Ishikawa (cell line): Measurements from ENCODE around the gene C18orf63.

ENCODE experiments used
- CEBPB ChIP-seq: IDR thresholded peaks from 2 replicates; pipeline ENCODE4 v1.6.1; 2012
- CREB1 ChIP-seq: IDR thresholded peaks from 2 replicates; pipeline ENCODE4 v1.6.1; 2012; ENCODE audit warnings: low read depth
- EGR1 ChIP-seq: IDR thresholded peaks from 2 replicates; pipeline ENCODE4 v1.6.1; 2012
- EP300 ChIP-seq: IDR thresholded peaks from 2 replicates; pipeline ENCODE4 v1.6.1; 2012; ENCODE audit warnings: borderline replicate concordance
- FOXM1 ChIP-seq: IDR thresholded peaks from 2 replicates; pipeline ENCODE4 v1.6.1; 2012; ENCODE audit warnings: low read depth, borderline replicate concordance
- NFIC ChIP-seq: IDR thresholded peaks from 2 replicates; pipeline ENCODE4 v1.6.1; 2012
- RAD21 ChIP-seq: IDR thresholded peaks from 2 replicates; pipeline ENCODE4 v1.6.1; 2012; ENCODE audit warnings: low read depth
- TAF1 ChIP-seq: IDR thresholded peaks from 2 replicates; pipeline ENCODE4 v1.6.1; 2012; ENCODE audit warnings: low read depth, mild to moderate bottlenecking
- TCF12 ChIP-seq: IDR thresholded peaks from 2 replicates; pipeline ENCODE4 v1.6.1; 2012; ENCODE audit warnings: low read depth
- TEAD4 ChIP-seq: IDR thresholded peaks from 2 replicates; pipeline ENCODE4 v1.6.1; 2012
- USF1 ChIP-seq: IDR thresholded peaks from 2 replicates; pipeline ENCODE4 v1.6.1; 2012
- YY1 ChIP-seq: IDR thresholded peaks from 2 replicates; pipeline ENCODE4 v1.6.1; 2012; ENCODE audit warnings: low read depth
- ZBTB7A ChIP-seq: IDR thresholded peaks from 2 replicates; pipeline ENCODE4 v1.6.1; 2012; ENCODE audit warnings: low read depth
- TF ChIP-seq, protein P1 (sequence below): IDR thresholded peaks from 2 replicates; pipeline ENCODE4 v1.6.1; 2012; ENCODE audit warnings: low read depth, mild to moderate bottlenecking
- TF ChIP-seq, protein P2 (sequence below): IDR thresholded peaks from 2 replicates; pipeline ENCODE4 v1.6.1; 2012

The C18orf63 gene

GRCh38 chr18:74377776-74378175 is 62.1 kb downstream of the C18orf63 start:
- TF ChIP-seq USF1 = no peak
- no peak for TF ChIP-seq CREB1
- no peak for TF ChIP-seq FOXM1
- TF ChIP-seq, protein P1, sequence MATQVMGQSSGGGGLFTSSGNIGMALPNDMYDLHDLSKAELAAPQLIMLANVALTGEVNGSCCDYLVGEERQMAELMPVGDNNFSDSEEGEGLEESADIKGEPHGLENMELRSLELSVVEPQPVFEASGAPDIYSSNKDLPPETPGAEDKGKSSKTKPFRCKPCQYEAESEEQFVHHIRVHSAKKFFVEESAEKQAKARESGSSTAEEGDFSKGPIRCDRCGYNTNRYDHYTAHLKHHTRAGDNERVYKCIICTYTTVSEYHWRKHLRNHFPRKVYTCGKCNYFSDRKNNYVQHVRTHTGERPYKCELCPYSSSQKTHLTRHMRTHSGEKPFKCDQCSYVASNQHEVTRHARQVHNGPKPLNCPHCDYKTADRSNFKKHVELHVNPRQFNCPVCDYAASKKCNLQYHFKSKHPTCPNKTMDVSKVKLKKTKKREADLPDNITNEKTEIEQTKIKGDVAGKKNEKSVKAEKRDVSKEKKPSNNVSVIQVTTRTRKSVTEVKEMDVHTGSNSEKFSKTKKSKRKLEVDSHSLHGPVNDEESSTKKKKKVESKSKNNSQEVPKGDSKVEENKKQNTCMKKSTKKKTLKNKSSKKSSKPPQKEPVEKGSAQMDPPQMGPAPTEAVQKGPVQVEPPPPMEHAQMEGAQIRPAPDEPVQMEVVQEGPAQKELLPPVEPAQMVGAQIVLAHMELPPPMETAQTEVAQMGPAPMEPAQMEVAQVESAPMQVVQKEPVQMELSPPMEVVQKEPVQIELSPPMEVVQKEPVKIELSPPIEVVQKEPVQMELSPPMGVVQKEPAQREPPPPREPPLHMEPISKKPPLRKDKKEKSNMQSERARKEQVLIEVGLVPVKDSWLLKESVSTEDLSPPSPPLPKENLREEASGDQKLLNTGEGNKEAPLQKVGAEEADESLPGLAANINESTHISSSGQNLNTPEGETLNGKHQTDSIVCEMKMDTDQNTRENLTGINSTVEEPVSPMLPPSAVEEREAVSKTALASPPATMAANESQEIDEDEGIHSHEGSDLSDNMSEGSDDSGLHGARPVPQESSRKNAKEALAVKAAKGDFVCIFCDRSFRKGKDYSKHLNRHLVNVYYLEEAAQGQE = no peak
- TF ChIP-seq CEBPB = no peak
- TF ChIP-seq TEAD4 = no peak
- TF ChIP-seq, protein P2, sequence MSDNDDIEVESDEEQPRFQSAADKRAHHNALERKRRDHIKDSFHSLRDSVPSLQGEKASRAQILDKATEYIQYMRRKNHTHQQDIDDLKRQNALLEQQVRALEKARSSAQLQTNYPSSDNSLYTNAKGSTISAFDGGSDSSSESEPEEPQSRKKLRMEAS = no peak

DNA sequence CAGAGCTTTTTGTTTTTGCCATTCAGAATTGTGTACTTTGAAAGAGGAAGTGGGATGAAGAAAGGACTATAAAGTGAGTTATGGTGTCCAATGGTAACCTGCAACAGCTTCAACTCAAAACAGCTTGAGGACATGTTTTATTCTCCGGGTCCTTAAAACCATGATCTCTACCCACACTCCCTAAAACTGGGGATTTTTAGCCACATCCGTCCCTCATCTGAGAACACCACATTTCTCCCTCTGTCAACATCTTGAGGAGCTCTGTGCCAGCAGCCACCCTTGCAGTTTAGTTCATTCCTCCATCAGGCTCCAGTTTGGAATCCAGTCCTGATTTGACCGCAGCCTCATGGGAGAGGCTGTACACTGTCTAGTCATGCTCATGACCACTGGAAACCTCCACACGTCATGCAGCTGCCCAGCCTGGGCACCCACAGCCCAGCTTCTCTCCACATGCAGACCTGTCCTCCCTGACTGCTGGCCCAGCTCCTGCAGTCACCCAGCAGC is 62.6 kb downstream of the C18orf63 start:
- TF ChIP-seq NFIC (no peak), RAD21 (no peak), USF1 (no peak), CREB1 (no peak), TCF12 (no peak), EP300 (no peak), FOXM1 (no peak), ZBTB7A (no peak), EGR1 (no peak), YY1 (no peak), TAF1 (no peak)
- TF ChIP-seq, protein P2 = no peak
- TF ChIP-seq, protein P1 = no peak

DNA sequence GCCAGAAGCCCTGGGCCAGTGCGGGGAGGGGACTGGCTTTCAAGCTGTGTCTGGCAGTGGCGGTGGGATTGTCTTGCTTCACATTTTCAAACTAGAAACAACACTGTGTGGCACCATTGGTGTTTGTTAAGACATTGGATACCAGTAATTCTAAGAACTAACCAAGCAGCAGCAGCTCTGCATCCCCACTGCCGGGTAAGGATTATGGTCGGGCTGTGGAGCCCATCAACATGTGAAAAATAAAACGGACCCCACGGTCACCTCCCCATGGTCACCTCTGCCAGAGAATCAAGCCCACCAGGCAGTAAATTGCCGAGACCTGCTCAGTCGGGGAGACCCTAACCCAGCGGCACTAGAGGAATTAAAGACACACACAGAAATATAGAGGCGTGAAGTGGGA is 65.3 kb downstream of the C18orf63 start:
- TF ChIP-seq EGR1 (no peak), CREB1 (no peak), RAD21 (no peak), EP300 (no peak), TEAD4 (no peak), NFIC (no peak)

DNA sequence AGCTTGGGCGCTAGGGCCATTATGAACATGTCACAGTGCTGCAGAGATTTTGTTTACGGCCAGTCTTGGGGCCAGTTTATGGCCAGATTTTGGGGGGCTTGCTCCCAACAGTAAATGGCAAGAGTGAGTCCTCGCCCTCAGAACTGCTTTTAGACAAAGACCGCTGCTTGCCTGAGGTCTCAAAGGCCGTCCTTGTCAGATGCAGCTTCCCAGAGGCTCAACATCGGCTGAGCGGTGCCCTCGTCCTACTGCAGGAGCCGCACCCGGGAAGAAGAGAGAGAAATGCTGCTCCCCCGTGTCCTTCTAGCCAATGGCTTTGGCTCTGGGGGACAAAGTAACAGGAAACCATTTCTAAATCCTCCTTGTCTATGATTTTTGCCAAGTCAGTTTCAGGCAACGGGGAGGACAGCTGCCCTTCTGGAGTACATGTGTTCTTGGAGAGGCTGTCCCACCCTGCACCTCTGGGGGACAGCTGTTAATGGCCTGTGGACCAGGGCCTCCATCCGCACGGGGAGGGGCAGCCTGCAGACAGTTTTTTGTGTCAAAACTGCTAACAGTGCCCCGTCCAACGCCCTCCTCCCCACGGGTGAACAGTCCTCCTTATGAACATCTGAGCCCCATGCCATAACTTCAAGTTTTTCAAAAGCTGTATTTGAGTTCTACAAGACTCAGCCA is 66.1 kb downstream of the C18orf63 start:
- TF ChIP-seq RAD21 = no peak

- TF ChIP-seq TCF12 (no peak), ZBTB7A (no peak), YY1 (no peak), USF1 (no peak), EGR1 (no peak), TAF1 (no peak), FOXM1 (no peak)
Observed at GRCh38 chr18:74382481-74383017, 66.9 kb downstream of the C18orf63 start.

DNA sequence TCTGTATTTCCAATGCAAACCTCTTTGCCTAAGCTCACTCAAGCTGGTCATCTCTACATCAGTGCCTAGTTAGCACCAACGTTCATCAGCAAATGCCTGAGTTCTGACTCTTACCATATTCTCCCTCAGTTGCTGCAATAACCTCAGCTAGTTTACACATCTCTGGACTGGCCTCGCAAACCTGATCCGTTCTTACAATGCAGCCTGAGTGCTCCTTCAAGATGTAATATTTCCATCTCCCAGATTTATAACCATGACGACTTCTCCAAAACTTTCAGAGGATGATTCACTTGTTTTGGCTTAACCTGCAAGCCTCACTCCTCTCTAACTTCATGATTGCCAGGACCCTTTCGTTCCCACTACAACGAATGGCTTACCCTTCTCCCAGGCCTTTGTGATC is 71.7 kb downstream of the C18orf63 start:
- TF ChIP-seq USF1 (no peak), CEBPB (no peak)
